ENCODE data around the gene ATF6. TPM values are rescaled to one million over a fixed set of nuclear protein-coding genes. Genes with fewer than 3 reads are reported as not detected.
"Not testable (repeated sequence)": the region's sequence is repeated elsewhere in the genome, so short reads cannot be mapped to it uniquely, and the experiment has no call there.

Gene ATF6
- total and polyA plus RNA-seq, 8 donors = 2.2 to 29.5 (median 16.9) TPM

GRCh38 chr1:161799792-161800191 is 33.7 kb downstream of the ATF6 start:
- H3K4me1 ChIP-seq = no peaks in the 10 kb centered on the region
- H3K36me3 ChIP-seq = peaks cover 0 to 45% (median 6%) of the 10 kb centered on the region in 3 donors
- H3K27me3 ChIP-seq = no peaks in the 10 kb centered on the region
- no peak for ATAC-seq
- DNase-seq = no peak
- intact Hi-C loops (cut with DNase I) = no loop called here
- H3K9me3 ChIP-seq = no peaks in the 10 kb centered on the region
- H3K27ac ChIP-seq = no peak overlapping the region
- 95 to 99% methylated on average over 1 of the region's 1 CpG for WGBS, 2 donors
- no peak overlapping the region for H3K4me3 ChIP-seq
- no peak for FAIRE-seq
- no peak for TF ChIP-seq CTCF (IDR thresholded peaks at IDR 0.05)

- DNase-seq (no peak), FAIRE-seq (no peak), ATAC-seq (peak in 1 of 4 donors; percentile 21)
- intact Hi-C loops (cut with DNase I) = no loop called here
- TF ChIP-seq CTCF (IDR thresholded peaks at IDR 0.05) = no peak
- Histone ChIP-seq H3K9me3 (no peaks in the 10 kb centered on the region), H3K27me3 (no peaks in the 10 kb centered on the region), H3K36me3 (peaks cover 0 to 28% (median 4%) of the 10 kb centered on the region in 3 donors), H3K4me3 (no peak overlapping the region), H3K27ac (no peak overlapping the region), H3K4me1 (no peaks in the 10 kb centered on the region)
- WGBS, 2 donors = 77 to 81% methylated on average over 7 of the region's 7 CpGs
Measured at GRCh38 chr1:161801955-161802354, 35.8 kb downstream of the ATF6 start.

GRCh38 chr1:161803181-161803580 is 37.1 kb downstream of the ATF6 start:
- H3K27me3 ChIP-seq = no peaks in the 10 kb centered on the region
- no peak for FAIRE-seq
- peaks cover 0 to 17% (median 4%) of the 10 kb centered on the region in 3 donors for H3K36me3 ChIP-seq
- H3K4me3 ChIP-seq = no peak overlapping the region
- intact Hi-C loops (cut with DNase I) = no loop called here
- no peak for DNase-seq
- WGBS, 2 donors = 69 to 77% methylated on average over 2 of the region's 2 CpGs
- no peak for TF ChIP-seq CTCF (IDR thresholded peaks at IDR 0.05)
- H3K9me3 ChIP-seq = no peaks in the 10 kb centered on the region
- H3K27ac ChIP-seq = no peak overlapping the region
- peak in 1 of 4 donors; percentile 9 for ATAC-seq
- no peaks in the 10 kb centered on the region for H3K4me1 ChIP-seq

- WGBS, 2 donors = 91 to 95% methylated on average over 3 of the region's 3 CpGs
- ATAC-seq (no peak), DNase-seq (no peak), FAIRE-seq (no peak)
- Histone ChIP-seq H3K4me3 (no peak overlapping the region), H3K27me3 (no peaks in the 10 kb centered on the region), H3K27ac (no peak overlapping the region), H3K36me3 (peaks cover 0 to 18% (median 0%) of the 10 kb centered on the region in 3 donors), H3K9me3 (no peaks in the 10 kb centered on the region), H3K4me1 (no peaks in the 10 kb centered on the region)
- TF ChIP-seq CTCF (IDR thresholded peaks at IDR 0.05) = no peak
- intact Hi-C loops (cut with DNase I) = no loop called here
Measured at GRCh38 chr1:161805399-161806197, 39.5 kb downstream of the ATF6 start.

- 97 to 100% methylated on average over 2 of the region's 2 CpGs for WGBS, 2 donors
- DNase-seq; H3K9me3 ChIP-seq; H3K4me3 ChIP-seq; H3K27ac ChIP-seq; ATAC-seq; H3K4me1 ChIP-seq; intact Hi-C loops (cut with DNase I); H3K27me3 ChIP-seq; FAIRE-seq: not testable (repeated sequence)
- peaks cover 0 to 11% (median 0%) of the 10 kb centered on the region in 3 donors for H3K36me3 ChIP-seq
Measured at GRCh38 chr1:161809202-161809601, 43.1 kb downstream of the ATF6 start.

- H3K9me3 ChIP-seq; H3K4me1 ChIP-seq; intact Hi-C loops (cut with DNase I); DNase-seq; H3K27me3 ChIP-seq; ATAC-seq; H3K4me3 ChIP-seq; H3K27ac ChIP-seq; FAIRE-seq: not testable (repeated sequence)
- WGBS, 2 donors = 86 to 100% methylated on average over 1 of the region's 1 CpG
- H3K36me3 ChIP-seq = peaks cover 0 to 11% (median 0%) of the 10 kb centered on the region in 3 donors
Measured at GRCh38 chr1:161809656-161810055, 43.5 kb downstream of the ATF6 start.
